CD14-positive monocyte (primary cell): ENCODE data around the gene KCNB1. TPM values are rescaled to one million over a fixed set of nuclear protein-coding genes. Genes with fewer than 3 reads are reported as not detected.

ENCODE experiments used
- DNase-seq, 3 donors: peaks; one replicate each; pipeline ENCODE4 v3.0.0-alpha.2; 2011 to 2022
- H2AFZ ChIP-seq: 2 replicates; pipeline ENCODE4 v1.6.0; 2012; ENCODE audit warnings: mild to moderate bottlenecking, low read depth, low read length, inconsistent platforms; ENCODE audit not compliant: insufficient read depth, poor library complexity, severe bottlenecking
- H3K27ac ChIP-seq, 2 donors: 1 replicate in 1 of 2; 2 replicates in 1 of 2; pipeline ENCODE4 v1.5.1; 2012 to 2013; ENCODE audit warnings: low read length in 2 of 2, control low read depth in 1 of 2, inconsistent platforms in 1 of 2, low read depth in 1 of 2, mild to moderate bottlenecking in 1 of 2
- H3K27me3 ChIP-seq, 2 donors: one replicate each; pipeline versions ENCODE4 v1.6.0 to v1.6.1; 2011 to 2013; ENCODE audit warnings: low read length in 2 of 2; ENCODE audit not compliant: control insufficient read depth in 2 of 2, insufficient read depth in 2 of 2
- H3K36me3 ChIP-seq, 2 donors: replicated peaks in 1 of 2; 1 replicate in 1 of 2; 2 replicates in 1 of 2; pipeline versions ENCODE4 v1.5.1 to v1.6.1; 2012 to 2013; ENCODE audit warnings: low read length in 2 of 2, control low read depth in 1 of 2, inconsistent platforms in 1 of 2, mild to moderate bottlenecking in 1 of 2; ENCODE audit not compliant: insufficient read depth in 2 of 2, control insufficient read depth in 1 of 2
- H3K4me1 ChIP-seq, 2 donors: 1 replicate in 1 of 2; 2 replicates in 1 of 2; pipeline versions ENCODE4 v1.5.1 to v1.6.1; 2012 to 2013; ENCODE audit warnings: low read length in 2 of 2, control low read depth in 1 of 2, inconsistent platforms in 1 of 2, mild to moderate bottlenecking in 1 of 2, moderate library complexity in 1 of 2; ENCODE audit not compliant: insufficient read depth in 2 of 2, control insufficient read depth in 1 of 2
- H3K4me2 ChIP-seq: replicated peaks from 2 replicates; pipeline ENCODE3; 2012; ENCODE audit warnings: low read length, moderate library complexity, mild to moderate bottlenecking; ENCODE audit not compliant: poor library complexity, severe bottlenecking; ENCODE audit errors: extremely low read depth
- H3K4me3 ChIP-seq, 3 experiments: fragments of 200-600 bp in 1 of 3; sonication (generic) in 1 of 3; replicated peaks in 1 of 3; 1 replicate in 2 of 3; 2 replicates in 1 of 3; pipeline ENCODE4 v1.5.1; 2011 to 2013; ENCODE audit warnings: low read length in 3 of 3, mild to moderate bottlenecking in 3 of 3, control low read depth in 2 of 3, low read depth in 2 of 3, inconsistent platforms in 1 of 3, moderate library complexity in 1 of 3
- H3K79me2 ChIP-seq: 2 replicates; pipeline ENCODE4 v1.6.0; 2012; ENCODE audit warnings: mild to moderate bottlenecking, control low read depth, inconsistent platforms, low read length, moderate library complexity; ENCODE audit not compliant: insufficient read depth
- H3K9ac ChIP-seq: 2 replicates; pipeline ENCODE4 v1.6.0; 2017; ENCODE audit warnings: low read length, mild to moderate bottlenecking; ENCODE audit not compliant: insufficient read depth, poor library complexity, severe bottlenecking
- H3K9me3 ChIP-seq, 2 donors: replicated peaks in 1 of 2; 1 replicate in 1 of 2; 2 replicates in 1 of 2; pipeline versions ENCODE4 v1.5.1 to v1.6.1; 2012 to 2013; ENCODE audit warnings: low read length in 2 of 2, control low read depth in 1 of 2; ENCODE audit not compliant: control insufficient read depth in 1 of 2, insufficient read depth in 1 of 2
- H4K20me1 ChIP-seq: 2 replicates; pipeline ENCODE4 v1.6.0; 2012; ENCODE audit warnings: mild to moderate bottlenecking, low read length, control low read depth, moderate library complexity; ENCODE audit not compliant: insufficient read depth
- H3K27ac Mint-ChIP-seq, 7 donors: one replicate each; pipeline ENCODE4 v1.8.0; 2020; ENCODE audit warnings: mild to moderate bottlenecking in 7 of 7, mixed read lengths in 7 of 7, moderate library complexity in 6 of 7, inconsistent platforms in 2 of 7
- H3K27me3 Mint-ChIP-seq, 3 donors: one replicate each; pipeline ENCODE4 v1.8.0; 2021 to 2022; ENCODE audit warnings: low read depth in 3 of 3, mild to moderate bottlenecking in 3 of 3, mixed read lengths in 3 of 3, moderate library complexity in 3 of 3, inconsistent platforms in 1 of 3
- H3K36me3 Mint-ChIP-seq, 2 donors: one replicate each; pipeline ENCODE4 v1.8.0; 2020; ENCODE audit warnings: mixed read lengths in 2 of 2, inconsistent platforms in 1 of 2, mild to moderate bottlenecking in 1 of 2
- H3K4me1 Mint-ChIP-seq: one replicate; pipeline ENCODE4 v1.8.0; 2020; ENCODE audit warnings: mild to moderate bottlenecking, mixed read lengths
- H3K4me3 Mint-ChIP-seq, 2 donors: one replicate each; pipeline ENCODE4 v1.8.0; 2020; ENCODE audit warnings: mild to moderate bottlenecking in 2 of 2, mixed read lengths in 2 of 2, moderate library complexity in 1 of 2
- H3K9me3 Mint-ChIP-seq, 7 donors: one replicate each; pipeline ENCODE4 v1.8.0; 2020 to 2022; ENCODE audit warnings: mixed read lengths in 7 of 7, mild to moderate bottlenecking in 6 of 7, moderate library complexity in 6 of 7, inconsistent platforms in 2 of 7
- WGBS: methylation state at CpG from one replicate; pipeline ENCODE4 v1.1.5; 2013; ENCODE audit warnings: missing lambda C conversion rate; ENCODE audit not compliant: insufficient coverage; 5-methylcytosine and 5-hydroxymethylcytosine counted together
- intact Hi-C, 2 donors: fragments of 100-400 bp; cut with micrococcal nuclease; formaldehyde crosslinking; loops; one replicate each; pipeline versions ENCODE4 v1.15.0 to v1.15.1; 2023
- polyA plus RNA-seq, 3 donors: library from polyadenylated mRNA; depleted of rRNA in 1 of 3; unstranded in 2 of 3; stranded (reverse) in 1 of 3; fragments of 300-500 nt in 2 of 3; fragments of >200 nt in 1 of 3; fragmentation: Illumina TruSeq in 2 of 3; gene quantifications; 1 replicate in 2 of 3; 2 replicates in 1 of 3; pipeline ENCODE4 v1.2.3, GENCODE V29; 2012 to 2021
- TF ChIP-seq, protein P1 (sequence below): fragments of 200-600 bp; IDR thresholded peaks from one replicate; pipeline ENCODE4 v1.8.0; 2022; ENCODE audit warnings: antibody characterized with exemption, mild to moderate bottlenecking

KCNB1 gene
- polyA plus RNA-seq, 3 donors = not detected

DNA sequence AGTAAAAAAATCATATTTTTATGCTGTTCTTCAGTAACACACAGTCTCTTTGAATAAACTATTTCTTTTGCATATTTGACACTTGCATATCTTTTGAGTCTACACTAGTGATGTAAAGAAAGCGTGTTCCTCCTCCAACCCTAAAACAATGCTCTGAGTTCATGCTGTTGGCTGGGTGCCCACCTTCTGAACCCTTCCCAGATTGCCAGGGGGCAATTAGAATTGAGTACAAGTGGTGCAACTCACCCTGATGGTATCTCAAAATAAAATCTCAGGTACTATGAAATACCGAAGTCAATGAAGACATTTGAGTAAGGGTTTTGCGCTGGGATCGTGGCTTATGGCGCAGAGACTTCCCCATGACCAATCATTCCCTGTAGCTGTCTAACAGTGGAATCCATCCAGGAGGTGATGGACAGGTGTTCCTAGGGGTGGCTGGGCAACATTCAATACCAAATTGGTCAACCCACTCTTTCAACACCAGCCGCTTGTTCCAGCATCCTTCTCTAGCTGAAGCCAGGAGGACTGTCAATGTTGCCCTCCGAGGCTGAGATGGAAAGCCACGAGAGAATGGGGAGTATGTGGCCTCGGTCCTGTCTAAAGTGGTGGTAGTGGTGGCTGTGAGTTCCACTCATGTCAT is 110.3 kb downstream of the KCNB1 start:
- H3K4me3 ChIP-seq = no peak overlapping the region
- H4K20me1 ChIP-seq = no peaks in the 10 kb centered on the region
- WGBS = 91% methylated on average over 4 of the region's 9 CpGs
- Mint-ChIP-seq H3K4me1 (no peaks in the 10 kb centered on the region), H3K4me3 (no peak overlapping the region), H3K27ac (no peak overlapping the region), H3K36me3 (no peaks in the 10 kb centered on the region), H3K9me3 (peaks cover 0 to 5% (median 0%) of the 10 kb centered on the region in 7 donors), H3K27me3 (peaks cover 9 to 32% (median 24%) of the 10 kb centered on the region in 3 donors)
- H3K9ac ChIP-seq = no peak overlapping the region
- no peak overlapping the region for H3K27ac ChIP-seq
- no peaks in the 10 kb centered on the region for H3K27me3 ChIP-seq
- intact Hi-C loops = no loop called here
- no peaks in the 10 kb centered on the region for H3K4me1 ChIP-seq
- H3K9me3 ChIP-seq = no peaks in the 10 kb centered on the region
- no peaks in the 10 kb centered on the region for H3K79me2 ChIP-seq
- TF ChIP-seq, protein P1, sequence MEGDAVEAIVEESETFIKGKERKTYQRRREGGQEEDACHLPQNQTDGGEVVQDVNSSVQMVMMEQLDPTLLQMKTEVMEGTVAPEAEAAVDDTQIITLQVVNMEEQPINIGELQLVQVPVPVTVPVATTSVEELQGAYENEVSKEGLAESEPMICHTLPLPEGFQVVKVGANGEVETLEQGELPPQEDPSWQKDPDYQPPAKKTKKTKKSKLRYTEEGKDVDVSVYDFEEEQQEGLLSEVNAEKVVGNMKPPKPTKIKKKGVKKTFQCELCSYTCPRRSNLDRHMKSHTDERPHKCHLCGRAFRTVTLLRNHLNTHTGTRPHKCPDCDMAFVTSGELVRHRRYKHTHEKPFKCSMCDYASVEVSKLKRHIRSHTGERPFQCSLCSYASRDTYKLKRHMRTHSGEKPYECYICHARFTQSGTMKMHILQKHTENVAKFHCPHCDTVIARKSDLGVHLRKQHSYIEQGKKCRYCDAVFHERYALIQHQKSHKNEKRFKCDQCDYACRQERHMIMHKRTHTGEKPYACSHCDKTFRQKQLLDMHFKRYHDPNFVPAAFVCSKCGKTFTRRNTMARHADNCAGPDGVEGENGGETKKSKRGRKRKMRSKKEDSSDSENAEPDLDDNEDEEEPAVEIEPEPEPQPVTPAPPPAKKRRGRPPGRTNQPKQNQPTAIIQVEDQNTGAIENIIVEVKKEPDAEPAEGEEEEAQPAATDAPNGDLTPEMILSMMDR = no peak
- H3K4me2 ChIP-seq = no peak overlapping the region
- no peaks in the 10 kb centered on the region for H3K36me3 ChIP-seq
- no peak for DNase-seq
- no peak overlapping the region for H2AFZ ChIP-seq

DNA sequence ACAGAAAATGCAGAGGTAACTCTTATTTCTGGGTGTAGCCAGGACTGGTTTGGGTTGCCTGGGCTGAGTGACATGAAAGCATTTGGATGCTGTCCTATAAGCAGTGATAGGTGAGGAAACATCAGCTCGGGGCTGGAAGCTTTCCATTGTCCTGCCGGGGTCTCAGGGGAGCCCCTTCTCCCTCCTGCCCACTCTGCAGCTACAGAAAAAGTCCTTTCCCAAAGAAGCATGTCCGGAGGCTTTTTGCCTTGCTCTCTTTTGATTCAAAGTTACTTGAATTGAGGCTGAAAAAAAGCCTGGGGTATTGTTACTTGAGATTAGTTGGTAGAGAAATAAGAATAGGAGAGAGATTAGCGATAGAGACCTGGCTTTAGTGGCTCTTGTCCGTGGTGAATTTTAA is 113.9 kb downstream of the KCNB1 start:
- no peaks in the 10 kb centered on the region for H4K20me1 ChIP-seq
- peaks cover 0 to 3% (median 0%) of the 10 kb centered on the region in 7 donors for H3K9me3 Mint-ChIP-seq
- no peak overlapping the region for H3K4me3 Mint-ChIP-seq
- H3K4me1 Mint-ChIP-seq = no peaks in the 10 kb centered on the region
- WGBS = 57% methylated on average over 1 of the region's 5 CpGs
- H3K9ac ChIP-seq = no peak overlapping the region
- no peaks in the 10 kb centered on the region for H3K36me3 ChIP-seq
- intact Hi-C loops = no loop called here
- H3K4me2 ChIP-seq = no peak overlapping the region
- no peaks in the 10 kb centered on the region for H3K27me3 ChIP-seq
- H3K4me3 ChIP-seq = no peak overlapping the region
- no peaks in the 10 kb centered on the region for H3K9me3 ChIP-seq
- TF ChIP-seq, protein P1 = no peak
- no peak overlapping the region for H3K27ac Mint-ChIP-seq
- no peaks in the 10 kb centered on the region for H3K4me1 ChIP-seq
- H3K27ac ChIP-seq = no peak overlapping the region
- DNase-seq = no peak
- no peak overlapping the region for H2AFZ ChIP-seq
- H3K36me3 Mint-ChIP-seq = no peaks in the 10 kb centered on the region
- H3K79me2 ChIP-seq = no peaks in the 10 kb centered on the region
- peaks cover 9 to 32% (median 17%) of the 10 kb centered on the region in 3 donors for H3K27me3 Mint-ChIP-seq
